Measurements from ENCODE around the gene EHMT1. TPM values are rescaled to one million over a fixed set of nuclear protein-coding genes. Genes with fewer than 3 reads are reported as not detected.

EHMT1 gene
- total and polyA plus RNA-seq, 2 experiments from 2014 or later = 162 to 177 TPM

DNA sequence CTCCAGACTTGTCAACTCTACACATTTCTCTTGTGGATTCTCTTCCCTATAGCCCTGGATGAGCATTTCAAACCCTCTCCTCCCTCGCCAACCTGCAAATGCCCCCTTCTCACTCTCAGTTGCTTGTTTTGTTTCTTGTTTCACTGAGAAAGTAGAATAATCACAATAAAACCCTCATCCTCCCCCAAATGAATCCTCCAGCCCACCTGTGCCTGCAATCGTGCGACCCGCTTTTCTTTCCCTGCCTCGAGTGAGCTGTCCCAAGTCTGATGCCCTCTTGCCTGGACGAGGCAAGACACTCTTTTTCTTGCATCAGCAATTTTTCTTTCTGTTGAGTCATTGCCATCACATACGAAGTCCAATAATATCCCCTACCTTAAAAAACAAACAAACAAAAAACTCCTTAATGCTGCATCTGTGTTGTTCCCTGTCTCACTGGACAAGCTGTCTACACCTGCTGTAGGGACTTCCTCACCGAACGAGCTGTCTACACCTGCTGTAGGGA is 255.1 kb downstream of the EHMT1 start:
- Histone ChIP-seq H2AFZ (no peak overlapping the region), H3K36me3 (ENCODE audit: insufficient read depth) (no peaks in the 10 kb centered on the region), H3K4me1 (ENCODE audit: insufficient read depth) (no peaks in the 10 kb centered on the region; the same call in 1 of the 2 replicates), H3K4me2 (no peak overlapping the region), H3K9me2 (ENCODE audit: insufficient read depth) (no peaks in the 10 kb centered on the region), H3K27me3 (ENCODE audit: insufficient read depth) (peaks cover 16% of the 10 kb centered on the region; the same call in 1 of the 2 replicates), H3K27ac (ENCODE audit: low read depth) (no peak overlapping the region), H3K79me2 (replicated peaks; ENCODE audit: insufficient read depth) (no peaks in the 10 kb centered on the region), H3F3A (replicated peaks; ENCODE audit: low read depth) (no peaks in the 10 kb centered on the region), H3K4me3 (no peak overlapping the region), H4K20me1 (replicated peaks; ENCODE audit: insufficient read depth) (no peaks in the 10 kb centered on the region)
- TF ChIP-seq JUNB (IDR thresholded peaks at IDR 0.05; ENCODE audit: unreplicated experiment) (no peak), POLR2AphosphoS5 (IDR thresholded peaks at IDR 0.05; ENCODE audit: low read depth) (no peak), ZNF114 (CRISPR knock-in tag; IDR thresholded peaks at IDR 0.05) (no peak), EZH2 (IDR thresholded peaks at IDR 0.05; ENCODE audit: low read depth, unreplicated experiment) (no peak), ZNF331 (CRISPR knock-in tag; IDR thresholded peaks at IDR 0.05; ENCODE audit: low read depth) (no peak), STAT1 (IDR thresholded peaks at IDR 0.05; ENCODE audit: unreplicated experiment) (no peak), EZH2phosphoT487 (IDR thresholded peaks at IDR 0.05; ENCODE audit: unreplicated experiment) (no peak), NANOG (IDR thresholded peaks at IDR 0.05; ENCODE audit: borderline replicate concordance) (no peak), CREB1 (CRISPR knock-in tag; IDR thresholded peaks at IDR 0.05; ENCODE audit: low read depth) (no peak)
- TF ChIP-seq, protein P1, sequence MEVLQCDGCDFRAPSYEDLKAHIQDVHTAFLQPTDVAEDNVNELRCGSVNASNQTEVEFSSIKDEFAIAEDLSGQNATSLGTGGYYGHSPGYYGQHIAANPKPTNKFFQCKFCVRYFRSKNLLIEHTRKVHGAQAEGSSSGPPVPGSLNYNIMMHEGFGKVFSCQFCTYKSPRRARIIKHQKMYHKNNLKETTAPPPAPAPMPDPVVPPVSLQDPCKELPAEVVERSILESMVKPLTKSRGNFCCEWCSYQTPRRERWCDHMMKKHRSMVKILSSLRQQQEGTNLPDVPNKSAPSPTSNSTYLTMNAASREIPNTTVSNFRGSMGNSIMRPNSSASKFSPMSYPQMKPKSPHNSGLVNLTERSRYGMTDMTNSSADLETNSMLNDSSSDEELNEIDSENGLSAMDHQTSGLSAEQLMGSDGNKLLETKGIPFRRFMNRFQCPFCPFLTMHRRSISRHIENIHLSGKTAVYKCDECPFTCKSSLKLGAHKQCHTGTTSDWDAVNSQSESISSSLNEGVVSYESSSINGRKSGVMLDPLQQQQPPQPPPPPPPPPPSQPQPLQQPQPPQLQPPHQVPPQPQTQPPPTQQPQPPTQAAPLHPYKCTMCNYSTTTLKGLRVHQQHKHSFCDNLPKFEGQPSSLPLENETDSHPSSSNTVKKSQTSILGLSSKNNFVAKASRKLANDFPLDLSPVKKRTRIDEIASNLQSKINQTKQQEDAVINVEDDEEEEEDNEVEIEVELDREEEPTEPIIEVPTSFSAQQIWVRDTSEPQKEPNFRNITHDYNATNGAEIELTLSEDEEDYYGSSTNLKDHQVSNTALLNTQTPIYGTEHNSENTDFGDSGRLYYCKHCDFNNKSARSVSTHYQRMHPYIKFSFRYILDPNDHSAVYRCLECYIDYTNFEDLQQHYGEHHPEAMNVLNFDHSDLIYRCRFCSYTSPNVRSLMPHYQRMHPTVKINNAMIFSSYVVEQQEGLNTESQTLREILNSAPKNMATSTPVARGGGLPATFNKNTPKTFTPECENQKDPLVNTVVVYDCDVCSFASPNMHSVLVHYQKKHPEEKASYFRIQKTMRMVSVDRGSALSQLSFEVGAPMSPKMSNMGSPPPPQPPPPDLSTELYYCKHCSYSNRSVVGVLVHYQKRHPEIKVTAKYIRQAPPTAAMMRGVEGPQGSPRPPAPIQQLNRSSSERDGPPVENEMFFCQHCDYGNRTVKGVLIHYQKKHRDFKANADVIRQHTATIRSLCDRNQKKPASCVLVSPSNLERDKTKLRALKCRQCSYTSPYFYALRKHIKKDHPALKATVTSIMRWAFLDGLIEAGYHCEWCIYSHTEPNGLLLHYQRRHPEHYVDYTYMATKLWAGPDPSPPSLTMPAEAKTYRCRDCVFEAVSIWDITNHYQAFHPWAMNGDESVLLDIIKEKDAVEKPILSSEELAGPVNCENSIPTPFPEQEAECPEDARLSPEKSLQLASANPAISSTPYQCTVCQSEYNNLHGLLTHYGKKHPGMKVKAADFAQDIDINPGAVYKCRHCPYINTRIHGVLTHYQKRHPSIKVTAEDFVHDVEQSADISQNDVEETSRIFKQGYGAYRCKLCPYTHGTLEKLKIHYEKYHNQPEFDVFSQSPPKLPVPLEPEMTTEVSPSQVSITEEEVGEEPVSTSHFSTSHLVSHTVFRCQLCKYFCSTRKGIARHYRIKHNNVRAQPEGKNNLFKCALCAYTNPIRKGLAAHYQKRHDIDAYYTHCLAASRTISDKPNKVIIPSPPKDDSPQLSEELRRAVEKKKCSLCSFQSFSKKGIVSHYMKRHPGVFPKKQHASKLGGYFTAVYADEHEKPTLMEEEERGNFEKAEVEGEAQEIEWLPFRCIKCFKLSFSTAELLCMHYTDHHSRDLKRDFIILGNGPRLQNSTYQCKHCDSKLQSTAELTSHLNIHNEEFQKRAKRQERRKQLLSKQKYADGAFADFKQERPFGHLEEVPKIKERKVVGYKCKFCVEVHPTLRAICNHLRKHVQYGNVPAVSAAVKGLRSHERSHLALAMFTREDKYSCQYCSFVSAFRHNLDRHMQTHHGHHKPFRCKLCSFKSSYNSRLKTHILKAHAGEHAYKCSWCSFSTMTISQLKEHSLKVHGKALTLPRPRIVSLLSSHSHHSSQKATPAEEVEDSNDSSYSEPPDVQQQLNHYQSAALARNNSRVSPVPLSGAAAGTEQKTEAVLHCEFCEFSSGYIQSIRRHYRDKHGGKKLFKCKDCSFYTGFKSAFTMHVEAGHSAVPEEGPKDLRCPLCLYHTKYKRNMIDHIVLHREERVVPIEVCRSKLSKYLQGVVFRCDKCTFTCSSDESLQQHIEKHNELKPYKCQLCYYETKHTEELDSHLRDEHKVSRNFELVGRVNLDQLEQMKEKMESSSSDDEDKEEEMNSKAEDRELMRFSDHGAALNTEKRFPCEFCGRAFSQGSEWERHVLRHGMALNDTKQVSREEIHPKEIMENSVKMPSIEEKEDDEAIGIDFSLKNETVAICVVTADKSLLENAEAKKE (CRISPR knock-in tag; IDR thresholded peaks at IDR 0.05) = no peak
- TF ChIP-seq, protein P2, sequence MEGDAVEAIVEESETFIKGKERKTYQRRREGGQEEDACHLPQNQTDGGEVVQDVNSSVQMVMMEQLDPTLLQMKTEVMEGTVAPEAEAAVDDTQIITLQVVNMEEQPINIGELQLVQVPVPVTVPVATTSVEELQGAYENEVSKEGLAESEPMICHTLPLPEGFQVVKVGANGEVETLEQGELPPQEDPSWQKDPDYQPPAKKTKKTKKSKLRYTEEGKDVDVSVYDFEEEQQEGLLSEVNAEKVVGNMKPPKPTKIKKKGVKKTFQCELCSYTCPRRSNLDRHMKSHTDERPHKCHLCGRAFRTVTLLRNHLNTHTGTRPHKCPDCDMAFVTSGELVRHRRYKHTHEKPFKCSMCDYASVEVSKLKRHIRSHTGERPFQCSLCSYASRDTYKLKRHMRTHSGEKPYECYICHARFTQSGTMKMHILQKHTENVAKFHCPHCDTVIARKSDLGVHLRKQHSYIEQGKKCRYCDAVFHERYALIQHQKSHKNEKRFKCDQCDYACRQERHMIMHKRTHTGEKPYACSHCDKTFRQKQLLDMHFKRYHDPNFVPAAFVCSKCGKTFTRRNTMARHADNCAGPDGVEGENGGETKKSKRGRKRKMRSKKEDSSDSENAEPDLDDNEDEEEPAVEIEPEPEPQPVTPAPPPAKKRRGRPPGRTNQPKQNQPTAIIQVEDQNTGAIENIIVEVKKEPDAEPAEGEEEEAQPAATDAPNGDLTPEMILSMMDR (conservative IDR thresholded peaks at IDR 0.05; ENCODE audit: low read depth in 2 of 2) = no peak
- TF ChIP-seq, protein P3, sequence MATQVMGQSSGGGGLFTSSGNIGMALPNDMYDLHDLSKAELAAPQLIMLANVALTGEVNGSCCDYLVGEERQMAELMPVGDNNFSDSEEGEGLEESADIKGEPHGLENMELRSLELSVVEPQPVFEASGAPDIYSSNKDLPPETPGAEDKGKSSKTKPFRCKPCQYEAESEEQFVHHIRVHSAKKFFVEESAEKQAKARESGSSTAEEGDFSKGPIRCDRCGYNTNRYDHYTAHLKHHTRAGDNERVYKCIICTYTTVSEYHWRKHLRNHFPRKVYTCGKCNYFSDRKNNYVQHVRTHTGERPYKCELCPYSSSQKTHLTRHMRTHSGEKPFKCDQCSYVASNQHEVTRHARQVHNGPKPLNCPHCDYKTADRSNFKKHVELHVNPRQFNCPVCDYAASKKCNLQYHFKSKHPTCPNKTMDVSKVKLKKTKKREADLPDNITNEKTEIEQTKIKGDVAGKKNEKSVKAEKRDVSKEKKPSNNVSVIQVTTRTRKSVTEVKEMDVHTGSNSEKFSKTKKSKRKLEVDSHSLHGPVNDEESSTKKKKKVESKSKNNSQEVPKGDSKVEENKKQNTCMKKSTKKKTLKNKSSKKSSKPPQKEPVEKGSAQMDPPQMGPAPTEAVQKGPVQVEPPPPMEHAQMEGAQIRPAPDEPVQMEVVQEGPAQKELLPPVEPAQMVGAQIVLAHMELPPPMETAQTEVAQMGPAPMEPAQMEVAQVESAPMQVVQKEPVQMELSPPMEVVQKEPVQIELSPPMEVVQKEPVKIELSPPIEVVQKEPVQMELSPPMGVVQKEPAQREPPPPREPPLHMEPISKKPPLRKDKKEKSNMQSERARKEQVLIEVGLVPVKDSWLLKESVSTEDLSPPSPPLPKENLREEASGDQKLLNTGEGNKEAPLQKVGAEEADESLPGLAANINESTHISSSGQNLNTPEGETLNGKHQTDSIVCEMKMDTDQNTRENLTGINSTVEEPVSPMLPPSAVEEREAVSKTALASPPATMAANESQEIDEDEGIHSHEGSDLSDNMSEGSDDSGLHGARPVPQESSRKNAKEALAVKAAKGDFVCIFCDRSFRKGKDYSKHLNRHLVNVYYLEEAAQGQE (IDR thresholded peaks at IDR 0.05; ENCODE audit: unreplicated experiment) = no peak
- TF ChIP-seq, protein P4, sequence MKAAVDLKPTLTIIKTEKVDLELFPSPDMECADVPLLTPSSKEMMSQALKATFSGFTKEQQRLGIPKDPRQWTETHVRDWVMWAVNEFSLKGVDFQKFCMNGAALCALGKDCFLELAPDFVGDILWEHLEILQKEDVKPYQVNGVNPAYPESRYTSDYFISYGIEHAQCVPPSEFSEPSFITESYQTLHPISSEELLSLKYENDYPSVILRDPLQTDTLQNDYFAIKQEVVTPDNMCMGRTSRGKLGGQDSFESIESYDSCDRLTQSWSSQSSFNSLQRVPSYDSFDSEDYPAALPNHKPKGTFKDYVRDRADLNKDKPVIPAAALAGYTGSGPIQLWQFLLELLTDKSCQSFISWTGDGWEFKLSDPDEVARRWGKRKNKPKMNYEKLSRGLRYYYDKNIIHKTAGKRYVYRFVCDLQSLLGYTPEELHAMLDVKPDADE (IDR thresholded peaks at IDR 0.05) = no peak
- H3K27ac Mint-ChIP-seq = no peak overlapping the region; the same call in 1 of the 2 replicates
- H3K27me3 Mint-ChIP-seq (ENCODE audit: insufficient read depth, low read depth, poor library complexity) = peaks cover 18% of the 10 kb centered on the region
- H3K9me3 Mint-ChIP-seq = peaks cover 3% of the 10 kb centered on the region
- peaks cover 4% of the 10 kb centered on the region for H3K4me1 Mint-ChIP-seq
- DNase-seq (ENCODE audit: low spot score) = no peak
- H3K4me3 Mint-ChIP-seq = no peak overlapping the region; the same call in 2 of the 3 replicates
- H3K36me3 Mint-ChIP-seq (ENCODE audit: low read depth) = no peaks in the 10 kb centered on the region; the same call in 2 of the 3 replicates
- ATAC-seq = no peak
